Panc1 (cell line): ENCODE measurements around the gene CFAP221.

Experiments
- TF ChIP-seq, protein P1 (sequence below): fragments of 450-650 bp; IDR thresholded peaks from 2 replicates; pipeline ENCODE4 v1.5.1; 2017; ENCODE audit warnings: mild to moderate bottlenecking
- TF ChIP-seq, protein P2 (sequence below), 2 experiments: IDR thresholded peaks; 2 replicates each; pipeline ENCODE4 v1.6.1; 2011 to 2012; ENCODE audit warnings: low read depth in 2 of 2, control low read depth in 1 of 2, low read length in 1 of 2, mild to moderate bottlenecking in 1 of 2, moderate library complexity in 1 of 2; ENCODE audit not compliant: insufficient read depth in 1 of 2

DNA sequence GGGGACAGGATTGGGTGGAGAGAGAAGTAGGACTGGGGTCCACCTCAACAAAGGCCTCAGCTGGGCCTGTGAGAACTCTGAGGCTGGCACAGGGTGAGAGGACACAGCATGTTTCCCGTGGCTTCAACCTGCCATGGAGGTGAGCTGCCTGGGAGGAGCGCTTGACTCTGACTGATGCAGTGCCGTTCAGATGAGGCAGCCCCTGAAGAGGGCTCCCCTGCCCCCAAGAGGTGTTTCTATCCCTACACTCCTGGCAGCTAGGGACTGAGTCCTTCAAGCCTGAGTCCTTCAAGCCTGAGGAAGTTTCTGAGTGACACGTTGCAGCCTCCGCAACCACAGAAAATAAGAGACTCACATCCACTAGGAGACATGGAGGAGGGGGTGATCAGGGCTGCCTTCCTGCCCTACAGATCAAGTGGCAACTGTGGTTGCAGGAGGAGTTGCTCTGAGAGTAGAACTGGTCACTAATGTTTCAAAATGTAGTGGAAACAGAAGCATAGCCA, 85.1 kb downstream of the CFAP221 start:
- TF ChIP-seq, protein P1, sequence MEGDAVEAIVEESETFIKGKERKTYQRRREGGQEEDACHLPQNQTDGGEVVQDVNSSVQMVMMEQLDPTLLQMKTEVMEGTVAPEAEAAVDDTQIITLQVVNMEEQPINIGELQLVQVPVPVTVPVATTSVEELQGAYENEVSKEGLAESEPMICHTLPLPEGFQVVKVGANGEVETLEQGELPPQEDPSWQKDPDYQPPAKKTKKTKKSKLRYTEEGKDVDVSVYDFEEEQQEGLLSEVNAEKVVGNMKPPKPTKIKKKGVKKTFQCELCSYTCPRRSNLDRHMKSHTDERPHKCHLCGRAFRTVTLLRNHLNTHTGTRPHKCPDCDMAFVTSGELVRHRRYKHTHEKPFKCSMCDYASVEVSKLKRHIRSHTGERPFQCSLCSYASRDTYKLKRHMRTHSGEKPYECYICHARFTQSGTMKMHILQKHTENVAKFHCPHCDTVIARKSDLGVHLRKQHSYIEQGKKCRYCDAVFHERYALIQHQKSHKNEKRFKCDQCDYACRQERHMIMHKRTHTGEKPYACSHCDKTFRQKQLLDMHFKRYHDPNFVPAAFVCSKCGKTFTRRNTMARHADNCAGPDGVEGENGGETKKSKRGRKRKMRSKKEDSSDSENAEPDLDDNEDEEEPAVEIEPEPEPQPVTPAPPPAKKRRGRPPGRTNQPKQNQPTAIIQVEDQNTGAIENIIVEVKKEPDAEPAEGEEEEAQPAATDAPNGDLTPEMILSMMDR: no peak
- TF ChIP-seq, protein P2, sequence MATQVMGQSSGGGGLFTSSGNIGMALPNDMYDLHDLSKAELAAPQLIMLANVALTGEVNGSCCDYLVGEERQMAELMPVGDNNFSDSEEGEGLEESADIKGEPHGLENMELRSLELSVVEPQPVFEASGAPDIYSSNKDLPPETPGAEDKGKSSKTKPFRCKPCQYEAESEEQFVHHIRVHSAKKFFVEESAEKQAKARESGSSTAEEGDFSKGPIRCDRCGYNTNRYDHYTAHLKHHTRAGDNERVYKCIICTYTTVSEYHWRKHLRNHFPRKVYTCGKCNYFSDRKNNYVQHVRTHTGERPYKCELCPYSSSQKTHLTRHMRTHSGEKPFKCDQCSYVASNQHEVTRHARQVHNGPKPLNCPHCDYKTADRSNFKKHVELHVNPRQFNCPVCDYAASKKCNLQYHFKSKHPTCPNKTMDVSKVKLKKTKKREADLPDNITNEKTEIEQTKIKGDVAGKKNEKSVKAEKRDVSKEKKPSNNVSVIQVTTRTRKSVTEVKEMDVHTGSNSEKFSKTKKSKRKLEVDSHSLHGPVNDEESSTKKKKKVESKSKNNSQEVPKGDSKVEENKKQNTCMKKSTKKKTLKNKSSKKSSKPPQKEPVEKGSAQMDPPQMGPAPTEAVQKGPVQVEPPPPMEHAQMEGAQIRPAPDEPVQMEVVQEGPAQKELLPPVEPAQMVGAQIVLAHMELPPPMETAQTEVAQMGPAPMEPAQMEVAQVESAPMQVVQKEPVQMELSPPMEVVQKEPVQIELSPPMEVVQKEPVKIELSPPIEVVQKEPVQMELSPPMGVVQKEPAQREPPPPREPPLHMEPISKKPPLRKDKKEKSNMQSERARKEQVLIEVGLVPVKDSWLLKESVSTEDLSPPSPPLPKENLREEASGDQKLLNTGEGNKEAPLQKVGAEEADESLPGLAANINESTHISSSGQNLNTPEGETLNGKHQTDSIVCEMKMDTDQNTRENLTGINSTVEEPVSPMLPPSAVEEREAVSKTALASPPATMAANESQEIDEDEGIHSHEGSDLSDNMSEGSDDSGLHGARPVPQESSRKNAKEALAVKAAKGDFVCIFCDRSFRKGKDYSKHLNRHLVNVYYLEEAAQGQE (IDR thresholded peaks at IDR 0.05; ENCODE audit: insufficient read depth in 1 of 2, low read depth in 2 of 2, low read length in 1 of 2): no peak
